ENCODE results near the gene ZFYVE1.

ZFYVE1 gene

GRCh38 chr14:72924337-72924736 is 102.6 kb downstream of the ZFYVE1 start:
- no peak for TF ChIP-seq CTCF (IDR thresholded peaks at IDR 0.05)
- Histone ChIP-seq H3K36me3 (no peaks in the 10 kb centered on the region), H3K4me3 (ENCODE audit: low read depth in 1 of 2, low read length in 1 of 2) (no peak overlapping the region), H3K27ac (no peak overlapping the region), H3K4me1 (ENCODE audit: control insufficient read depth in 1 of 2, insufficient read depth in 1 of 2, low read depth in 1 of 2, low read length in 1 of 2) (peaks cover 16 to 19% of the 10 kb centered on the region in 2 experiments), H3K27me3 (peaks cover 74% of the 10 kb centered on the region), H3K9me3 (no peaks in the 10 kb centered on the region)

- no peaks in the 10 kb centered on the region for H3K9me3 ChIP-seq
- H3K4me1 ChIP-seq (ENCODE audit: control insufficient read depth in 1 of 2, insufficient read depth in 1 of 2, low read depth in 1 of 2, low read length in 1 of 2), result peaks cover 3 to 7% of the 10 kb centered on the region in 2 experiments
- H3K4me3 ChIP-seq (ENCODE audit: low read depth in 1 of 2, low read length in 1 of 2), result no peak overlapping the region
- no peaks in the 10 kb centered on the region for H3K36me3 ChIP-seq
- no peak for TF ChIP-seq CTCF (IDR thresholded peaks at IDR 0.05)
- H3K27me3 ChIP-seq, result peaks cover 89% of the 10 kb centered on the region
- H3K27ac ChIP-seq, result no peak overlapping the region
Observed at GRCh38 chr14:72921396-72921795, 105.5 kb downstream of the ZFYVE1 start.

GRCh38 chr14:72920008-72920407 is 106.9 kb downstream of the ZFYVE1 start:
- Histone ChIP-seq H3K4me1 (ENCODE audit: control insufficient read depth in 1 of 2, insufficient read depth in 1 of 2, low read depth in 1 of 2, low read length in 1 of 2) (no peaks in the 10 kb centered on the region), H3K4me3 (ENCODE audit: low read depth in 1 of 2, low read length in 1 of 2) (no peak overlapping the region), H3K9me3 (no peaks in the 10 kb centered on the region), H3K36me3 (no peaks in the 10 kb centered on the region), H3K27ac (no peak overlapping the region), H3K27me3 (peaks cover 82% of the 10 kb centered on the region)
- TF ChIP-seq CTCF (IDR thresholded peaks at IDR 0.05), result no peak

Data from neutrophil (primary cell).